Choroid plexus epithelial cell (primary cell): ENCODE results near the gene RBFOX2.

Experiments used
- DNase-seq: peaks from one replicate; pipeline ENCODE4 v3.0.0-alpha.2; 2010; ENCODE audit warnings: low read depth
- H3K4me3 ChIP-seq: 2 replicates; pipeline ENCODE4 v1.5.1; 2011; ENCODE audit warnings: low read depth, mild to moderate bottlenecking, control low read depth, low read length, moderate library complexity
- TF ChIP-seq, protein P1 (sequence below): conservative IDR thresholded peaks from 2 replicates; pipeline ENCODE4 v1.5.1; 2011; ENCODE audit warnings: low read depth, mild to moderate bottlenecking, control low read depth, inconsistent platforms, low read length, moderate library complexity

Gene RBFOX2

DNA sequence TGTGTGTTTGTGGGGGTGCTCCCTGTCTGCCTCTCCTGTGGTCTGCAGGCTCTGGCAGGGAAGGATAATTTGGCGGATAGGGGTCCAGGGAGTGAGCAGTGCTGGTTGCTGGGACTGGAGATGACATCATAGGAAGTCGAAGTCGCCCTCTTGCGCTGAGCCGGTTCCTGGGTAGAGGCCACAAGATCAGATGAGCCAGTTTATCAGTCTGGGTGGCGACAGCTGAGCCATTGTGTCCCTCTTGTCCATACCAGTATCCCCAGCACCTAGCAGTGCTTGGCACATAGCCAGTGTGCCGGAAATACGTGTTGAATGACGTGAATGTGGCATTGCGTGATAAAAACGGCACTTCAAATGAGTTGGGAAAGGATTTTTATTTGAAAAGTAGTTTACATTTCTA, 301.2 kb downstream of the RBFOX2 start:
- TF ChIP-seq, protein P1, sequence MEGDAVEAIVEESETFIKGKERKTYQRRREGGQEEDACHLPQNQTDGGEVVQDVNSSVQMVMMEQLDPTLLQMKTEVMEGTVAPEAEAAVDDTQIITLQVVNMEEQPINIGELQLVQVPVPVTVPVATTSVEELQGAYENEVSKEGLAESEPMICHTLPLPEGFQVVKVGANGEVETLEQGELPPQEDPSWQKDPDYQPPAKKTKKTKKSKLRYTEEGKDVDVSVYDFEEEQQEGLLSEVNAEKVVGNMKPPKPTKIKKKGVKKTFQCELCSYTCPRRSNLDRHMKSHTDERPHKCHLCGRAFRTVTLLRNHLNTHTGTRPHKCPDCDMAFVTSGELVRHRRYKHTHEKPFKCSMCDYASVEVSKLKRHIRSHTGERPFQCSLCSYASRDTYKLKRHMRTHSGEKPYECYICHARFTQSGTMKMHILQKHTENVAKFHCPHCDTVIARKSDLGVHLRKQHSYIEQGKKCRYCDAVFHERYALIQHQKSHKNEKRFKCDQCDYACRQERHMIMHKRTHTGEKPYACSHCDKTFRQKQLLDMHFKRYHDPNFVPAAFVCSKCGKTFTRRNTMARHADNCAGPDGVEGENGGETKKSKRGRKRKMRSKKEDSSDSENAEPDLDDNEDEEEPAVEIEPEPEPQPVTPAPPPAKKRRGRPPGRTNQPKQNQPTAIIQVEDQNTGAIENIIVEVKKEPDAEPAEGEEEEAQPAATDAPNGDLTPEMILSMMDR: no peak
- DNase-seq: no peak

DNA sequence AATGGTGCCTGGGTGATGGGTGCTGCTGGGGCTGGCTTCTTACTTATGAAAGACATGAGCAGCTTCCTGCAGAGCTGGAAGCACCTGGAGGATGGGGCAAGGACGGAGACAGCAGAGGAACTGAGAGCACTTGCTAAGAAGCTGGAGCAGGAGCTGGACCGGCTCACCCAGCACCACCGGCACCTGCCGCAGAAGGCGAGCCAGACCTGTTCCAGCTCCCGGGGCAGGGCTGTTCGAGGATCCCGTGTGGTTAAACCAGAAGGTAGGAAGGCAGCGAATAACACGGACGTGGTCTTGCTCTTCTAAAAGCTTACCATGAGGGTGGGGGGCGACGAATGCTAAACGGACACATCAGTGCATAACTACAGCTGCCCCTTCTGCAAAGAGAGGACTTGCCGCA, 301.7 kb downstream of the RBFOX2 start:
- TF ChIP-seq, protein P1: no peak
- DNase-seq: no peak
- no peak overlapping the region for H3K4me3 ChIP-seq

More for the DNA sequence above, 301.2 kb downstream of the RBFOX2 start:
- H3K4me3 ChIP-seq: no peak overlapping the region

DNA sequence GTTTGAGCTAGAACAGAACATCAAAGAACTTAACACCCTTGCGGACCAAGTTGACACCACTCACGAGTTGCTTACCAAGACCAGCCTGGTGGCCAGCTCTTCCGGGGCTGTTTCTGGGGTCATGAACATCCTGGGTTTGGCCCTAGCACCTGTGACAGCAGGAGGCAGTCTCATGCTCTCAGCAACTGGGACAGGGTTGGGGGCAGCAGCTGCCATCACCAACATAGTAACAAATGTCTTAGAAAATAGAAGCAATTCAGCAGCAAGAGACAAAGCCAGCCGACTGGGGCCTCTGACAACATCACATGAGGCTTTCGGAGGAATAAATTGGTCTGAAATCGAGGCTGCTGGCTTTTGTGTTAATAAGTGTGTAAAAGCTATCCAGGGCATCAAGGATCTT, 302.2 kb downstream of the RBFOX2 start:
- TF ChIP-seq, protein P1: no peak
- no peak for DNase-seq
- H3K4me3 ChIP-seq: no peak overlapping the region

DNA sequence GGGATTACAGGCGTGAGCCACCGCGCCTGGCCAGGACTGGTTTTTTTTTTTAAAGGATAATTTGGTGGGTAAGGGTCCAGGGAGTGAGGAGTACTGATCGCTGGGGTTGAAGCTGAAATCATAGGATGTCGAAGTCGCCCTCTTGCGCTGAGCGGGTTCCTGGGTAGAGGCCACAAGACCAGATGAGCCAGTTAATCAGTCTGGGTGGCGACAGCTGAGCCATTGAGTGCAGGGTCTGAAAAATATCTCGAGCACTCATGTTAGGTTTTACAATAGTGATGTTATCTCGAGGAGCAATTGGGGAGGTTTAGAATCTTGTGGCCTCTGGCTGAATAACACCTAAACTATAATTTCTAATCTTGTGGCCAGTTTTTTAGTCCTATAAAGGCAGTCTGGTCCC, 303.1 kb downstream of the RBFOX2 start:
- DNase-seq: no peak
- H3K4me3 ChIP-seq: no peak overlapping the region
- TF ChIP-seq, protein P1: no peak

DNA sequence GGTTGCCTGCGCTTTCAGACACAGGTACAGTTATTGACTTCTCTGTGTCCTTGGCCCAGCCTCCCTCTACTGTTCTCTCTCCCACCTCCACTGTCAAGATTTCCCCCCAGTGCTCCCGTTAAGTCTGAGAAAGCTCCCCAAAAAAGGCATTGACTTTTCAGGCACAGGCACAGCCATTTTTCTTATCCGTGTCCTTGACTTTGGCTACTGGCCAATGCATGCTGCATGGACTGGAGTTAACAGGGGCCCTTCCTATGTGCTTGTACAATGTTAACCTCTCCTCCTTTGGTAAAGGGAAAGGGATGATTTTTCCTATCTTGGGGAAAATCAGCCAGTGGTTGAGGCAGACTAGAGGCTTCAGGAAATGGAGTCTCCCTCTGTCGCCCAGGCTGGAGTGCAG, 306.7 kb downstream of the RBFOX2 start:
- H3K4me3 ChIP-seq: no peak overlapping the region
- no peak for DNase-seq

DNA sequence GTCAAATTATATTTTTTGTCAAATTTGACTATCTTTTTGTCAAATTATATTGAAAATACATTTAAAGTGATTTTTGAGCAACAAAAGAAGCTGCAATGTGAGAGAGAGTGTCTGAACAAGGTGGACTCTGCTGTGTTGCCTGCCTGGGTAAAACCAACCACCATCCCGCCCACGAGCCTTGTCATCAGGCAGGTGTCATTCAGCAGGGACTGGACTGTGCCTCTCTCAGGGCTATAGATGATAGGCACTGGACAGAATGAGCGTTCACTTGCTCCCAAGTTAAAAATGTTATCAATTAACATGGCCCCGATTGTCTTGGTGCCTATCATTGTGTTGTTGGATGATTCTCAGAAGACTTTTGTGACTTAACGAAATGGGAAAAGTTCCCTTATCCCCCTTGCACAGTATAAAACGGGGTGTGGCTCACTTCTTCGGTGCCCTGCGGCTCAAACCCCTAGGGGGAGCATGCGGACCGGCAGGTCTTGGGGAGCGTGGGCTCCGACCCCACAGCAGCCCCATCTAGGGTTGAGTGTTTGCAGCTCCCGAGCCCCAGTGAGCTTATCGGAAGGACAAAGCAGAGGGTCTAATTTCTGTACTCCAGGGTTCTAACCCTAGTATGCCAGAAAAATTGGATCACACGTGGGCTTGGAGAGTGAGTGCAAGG, 309.3 kb downstream of the RBFOX2 start:
- H3K4me3 ChIP-seq: no peak overlapping the region
- TF ChIP-seq, protein P1: no peak
- no peak for DNase-seq

More for the DNA sequence above, 306.7 kb downstream of the RBFOX2 start:
- TF ChIP-seq, protein P1: no peak

DNA sequence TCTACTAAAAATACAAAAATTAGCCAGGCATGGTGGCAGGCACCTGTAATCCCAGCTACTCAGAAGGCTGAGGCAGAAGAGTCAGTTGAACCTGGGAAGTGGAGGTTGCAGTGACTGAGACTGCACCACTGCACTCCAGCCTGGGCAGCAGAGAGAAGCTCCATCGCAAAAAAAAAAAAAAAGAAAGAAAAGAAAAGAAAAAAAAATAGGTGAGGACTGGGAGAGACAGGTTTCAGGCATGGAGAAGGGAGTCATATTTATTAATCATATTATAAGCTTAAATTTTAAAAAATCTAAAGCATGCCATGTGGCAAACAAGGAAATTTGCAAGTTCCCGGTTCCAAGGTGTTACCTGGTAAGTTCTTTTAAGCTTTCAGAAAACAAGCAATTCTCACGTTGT, 311.1 kb downstream of the RBFOX2 start, which contains the start of gene APOL5:
Gene APOL5, plus strand, starts transcription at position 301 of the 400 bp plus-strand sequence. Its CDS starts 0 bp downstream, at position 301.
- no peak within 1 kb of the TSS for H3K4me3 ChIP-seq
- no peak for DNase-seq
- TF ChIP-seq, protein P1: no peak
